ENCODE measurements around the gene NFATC1. TPM values are rescaled to one million over a fixed set of nuclear protein-coding genes. Genes with fewer than 3 reads are reported as not detected.

Gene NFATC1
- total RNA-seq, 1 donor from 2014 or later = 21.9 TPM

DNA sequence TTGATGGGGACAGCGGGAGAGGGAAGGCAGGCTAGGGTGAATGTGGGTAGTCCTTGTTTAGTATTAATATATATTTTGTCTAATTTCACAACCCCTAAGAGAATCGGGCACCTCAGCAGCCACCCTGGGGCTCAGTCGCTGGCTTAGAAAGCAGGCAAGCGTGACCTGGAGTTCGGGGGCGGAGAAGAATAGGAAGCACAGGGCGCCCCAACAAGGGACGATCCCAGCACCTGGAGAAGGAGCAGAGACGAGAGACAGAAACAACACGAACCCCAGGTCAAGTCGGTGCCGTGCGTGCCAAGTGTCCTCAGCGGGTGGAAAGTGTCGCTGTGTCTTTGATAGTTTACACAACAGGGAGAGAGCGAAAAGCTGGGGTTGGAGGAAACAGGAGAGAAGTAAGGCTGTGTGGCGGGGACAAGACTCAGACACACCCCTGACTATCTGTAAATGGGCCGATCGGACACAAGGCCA, 95.4 kb downstream of the NFATC1 start:
- H3K4me1 ChIP-seq = peaks cover 2% of the 10 kb centered on the region
- TF ChIP-seq, protein P1, sequence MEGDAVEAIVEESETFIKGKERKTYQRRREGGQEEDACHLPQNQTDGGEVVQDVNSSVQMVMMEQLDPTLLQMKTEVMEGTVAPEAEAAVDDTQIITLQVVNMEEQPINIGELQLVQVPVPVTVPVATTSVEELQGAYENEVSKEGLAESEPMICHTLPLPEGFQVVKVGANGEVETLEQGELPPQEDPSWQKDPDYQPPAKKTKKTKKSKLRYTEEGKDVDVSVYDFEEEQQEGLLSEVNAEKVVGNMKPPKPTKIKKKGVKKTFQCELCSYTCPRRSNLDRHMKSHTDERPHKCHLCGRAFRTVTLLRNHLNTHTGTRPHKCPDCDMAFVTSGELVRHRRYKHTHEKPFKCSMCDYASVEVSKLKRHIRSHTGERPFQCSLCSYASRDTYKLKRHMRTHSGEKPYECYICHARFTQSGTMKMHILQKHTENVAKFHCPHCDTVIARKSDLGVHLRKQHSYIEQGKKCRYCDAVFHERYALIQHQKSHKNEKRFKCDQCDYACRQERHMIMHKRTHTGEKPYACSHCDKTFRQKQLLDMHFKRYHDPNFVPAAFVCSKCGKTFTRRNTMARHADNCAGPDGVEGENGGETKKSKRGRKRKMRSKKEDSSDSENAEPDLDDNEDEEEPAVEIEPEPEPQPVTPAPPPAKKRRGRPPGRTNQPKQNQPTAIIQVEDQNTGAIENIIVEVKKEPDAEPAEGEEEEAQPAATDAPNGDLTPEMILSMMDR (IDR thresholded peaks at IDR 0.05) = no peak
- TF ChIP-seq POLR2A (IDR thresholded peaks at IDR 0.05) (no peak), POLR2AphosphoS5 (IDR thresholded peaks at IDR 0.05; ENCODE audit: insufficient read depth in 1 of 2, low read depth in 1 of 2) (no peak)
- H3K27ac ChIP-seq = no peak overlapping the region
- no peak for DNase-seq (ENCODE audit: extremely low spot score in 2 of 2)
- peaks cover 0 to 19% of the 10 kb centered on the region in 2 donors for H3K36me3 ChIP-seq
- H3K4me3 ChIP-seq = no peak overlapping the region
- no peaks in the 10 kb centered on the region for H3K27me3 ChIP-seq
- intact Hi-C loops (cut with DNase I) = no loop called here
- no peaks in the 10 kb centered on the region for H3K9me3 ChIP-seq

DNA sequence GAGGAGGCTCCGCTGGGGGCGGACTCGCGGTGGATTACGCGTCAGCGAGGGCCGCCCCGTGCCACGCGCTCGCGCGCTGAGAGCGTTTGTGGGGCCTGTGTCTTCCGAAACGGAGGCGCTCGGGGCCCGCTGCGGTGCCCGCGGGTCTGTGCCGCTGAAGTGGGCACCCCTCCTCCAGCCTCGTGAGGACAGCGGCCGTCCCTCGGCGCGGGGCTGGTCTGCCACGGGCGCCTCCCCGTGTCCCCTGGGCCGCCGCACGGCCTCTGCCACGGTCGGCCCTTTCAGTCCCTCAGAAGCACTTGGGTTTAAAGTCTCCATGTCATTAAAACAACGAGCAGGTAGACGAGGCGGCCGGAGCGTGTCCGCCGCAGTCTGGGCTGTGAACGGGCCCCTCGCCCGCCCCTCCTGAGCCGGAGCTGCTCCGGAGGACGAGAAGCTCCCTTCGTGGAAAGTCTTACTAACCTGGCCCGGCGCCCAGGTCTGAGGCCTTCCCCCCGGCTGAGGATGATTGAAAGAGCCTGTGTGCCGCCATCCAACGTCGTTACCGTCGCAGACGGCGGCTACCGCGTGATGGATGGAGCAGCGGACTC, 97.6 kb downstream of the NFATC1 start:
- peaks cover 17% of the 10 kb centered on the region for H3K4me1 ChIP-seq
- no peak for DNase-seq (ENCODE audit: extremely low spot score in 2 of 2)
- intact Hi-C loops (cut with DNase I) = no loop called here
- H3K27me3 ChIP-seq = no peaks in the 10 kb centered on the region
- H3K36me3 ChIP-seq = peaks cover 0 to 5% of the 10 kb centered on the region in 2 donors
- H3K9me3 ChIP-seq = no peaks in the 10 kb centered on the region
- H3K27ac ChIP-seq = no peak overlapping the region
- TF ChIP-seq POLR2AphosphoS5 (IDR thresholded peaks at IDR 0.05; ENCODE audit: insufficient read depth in 1 of 2, low read depth in 1 of 2) = no peak
- TF ChIP-seq, protein P1 (IDR thresholded peaks at IDR 0.05) = no peak
- H3K4me3 ChIP-seq = no peak overlapping the region

DNA sequence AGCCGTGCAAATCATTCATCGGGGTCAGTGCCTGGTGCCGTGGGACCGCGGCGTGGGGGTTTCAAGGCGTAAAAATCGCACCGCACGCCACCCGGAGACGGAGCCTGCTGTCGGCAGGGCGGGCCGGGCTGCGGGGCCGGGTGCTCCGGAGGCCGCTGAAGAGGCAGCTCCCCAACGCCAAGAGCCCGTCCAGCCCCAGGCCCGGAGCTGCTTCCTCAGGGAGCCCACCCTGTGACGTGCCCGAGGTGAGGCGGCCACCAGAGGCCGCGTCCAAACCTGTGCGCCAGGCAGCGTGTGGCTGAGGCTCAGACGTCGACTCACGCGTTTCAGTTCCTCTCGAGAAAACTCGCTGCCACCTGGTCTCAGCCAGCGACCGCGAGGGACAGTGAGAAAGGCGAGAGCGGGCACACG, 98.1 kb downstream of the NFATC1 start:
- H3K27ac ChIP-seq = no peak overlapping the region
- no peak for DNase-seq (ENCODE audit: extremely low spot score in 2 of 2)
- TF ChIP-seq POLR2AphosphoS5 (IDR thresholded peaks at IDR 0.05; ENCODE audit: insufficient read depth in 1 of 2, low read depth in 1 of 2) (no peak), POLR2A (IDR thresholded peaks at IDR 0.05) (no peak)
- TF ChIP-seq, protein P1 (IDR thresholded peaks at IDR 0.05) = no peak
- H3K4me1 ChIP-seq = peaks cover 17% of the 10 kb centered on the region
- intact Hi-C loops (cut with DNase I) = no loop called here
- H3K36me3 ChIP-seq = peaks cover 0 to 5% of the 10 kb centered on the region in 2 donors
- H3K9me3 ChIP-seq = no peaks in the 10 kb centered on the region
- H3K27me3 ChIP-seq = no peaks in the 10 kb centered on the region
- H3K4me3 ChIP-seq = no peak overlapping the region

DNA sequence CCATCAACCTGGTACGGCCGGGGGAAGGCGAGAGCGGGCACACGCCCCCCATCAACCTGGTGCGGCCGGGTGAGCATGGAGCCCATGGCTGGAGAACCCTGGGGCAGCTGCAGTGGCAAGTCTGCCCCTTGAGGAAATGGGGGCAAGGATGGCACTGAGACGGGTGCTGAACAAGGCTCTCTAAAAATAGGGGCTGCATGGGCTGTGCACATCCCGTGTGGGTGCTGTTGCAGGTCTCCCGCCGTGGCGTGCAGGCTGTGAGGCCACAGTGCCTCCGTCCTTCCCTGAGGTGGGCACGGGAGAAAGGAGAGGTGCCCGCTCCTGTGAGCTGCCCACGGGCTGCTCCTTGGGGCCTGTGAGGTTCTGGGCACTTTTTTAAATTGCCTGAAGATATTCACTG, 99.2 kb downstream of the NFATC1 start:
- Histone ChIP-seq H3K4me1 (peaks cover 17% of the 10 kb centered on the region), H3K27ac (no peak overlapping the region), H3K9me3 (no peaks in the 10 kb centered on the region), H3K4me3 (no peak overlapping the region), H3K27me3 (no peaks in the 10 kb centered on the region), H3K36me3 (peaks cover 0 to 5% of the 10 kb centered on the region in 2 donors)
- DNase-seq (ENCODE audit: extremely low spot score in 2 of 2) = no peak
- intact Hi-C loops (cut with DNase I) = no loop called here
- TF ChIP-seq POLR2A (IDR thresholded peaks at IDR 0.05) = no peak
- no peak for TF ChIP-seq POLR2AphosphoS5 (IDR thresholded peaks at IDR 0.05; ENCODE audit: insufficient read depth in 1 of 2, low read depth in 1 of 2)
- TF ChIP-seq, protein P1 (IDR thresholded peaks at IDR 0.05) = no peak

DNA sequence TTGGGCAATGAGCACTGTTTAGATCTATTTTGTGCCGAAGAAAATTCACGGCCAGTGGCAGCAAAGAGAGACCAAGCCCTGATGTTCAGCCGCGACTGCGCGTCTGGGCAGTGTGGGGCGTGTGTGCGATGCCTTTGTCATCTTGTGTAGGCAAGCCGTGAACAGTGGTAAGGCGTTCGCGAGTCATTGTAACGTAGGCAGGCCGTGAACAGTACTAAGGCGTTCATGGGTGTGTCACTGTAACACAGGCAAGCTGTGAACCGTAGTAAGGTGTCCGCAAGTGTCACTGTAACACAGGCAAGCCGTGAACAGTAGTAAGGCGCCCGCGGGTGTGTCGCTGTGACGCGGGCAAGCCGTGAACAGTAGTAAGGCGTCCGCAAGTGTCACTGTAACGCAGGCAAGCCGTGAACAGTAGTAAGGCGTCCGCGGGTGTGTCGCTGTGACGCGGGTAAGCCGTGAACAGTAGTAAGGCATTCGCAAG, 99.9 kb downstream of the NFATC1 start:
- H3K9me3 ChIP-seq = no peaks in the 10 kb centered on the region
- no peaks in the 10 kb centered on the region for H3K27me3 ChIP-seq
- TF ChIP-seq, protein P1 (IDR thresholded peaks at IDR 0.05) = no peak
- TF ChIP-seq POLR2A (IDR thresholded peaks at IDR 0.05) (no peak), POLR2AphosphoS5 (IDR thresholded peaks at IDR 0.05; ENCODE audit: insufficient read depth in 1 of 2, low read depth in 1 of 2) (no peak)
- DNase-seq (ENCODE audit: extremely low spot score in 2 of 2) = no peak
- H3K27ac ChIP-seq = no peak overlapping the region
- no peak overlapping the region for H3K4me3 ChIP-seq
- peaks cover 0 to 5% of the 10 kb centered on the region in 2 donors for H3K36me3 ChIP-seq
- intact Hi-C loops (cut with DNase I) = no loop called here
- H3K4me1 ChIP-seq = peaks cover 17% of the 10 kb centered on the region

Data from vagina (tissue), 2 donors.